Measurements from ENCODE around the gene SPTBN1.
A peak's percentile ranks its signal among the peaks of the same experiment; 100 is the strongest.

SPTBN1 gene

DNA sequence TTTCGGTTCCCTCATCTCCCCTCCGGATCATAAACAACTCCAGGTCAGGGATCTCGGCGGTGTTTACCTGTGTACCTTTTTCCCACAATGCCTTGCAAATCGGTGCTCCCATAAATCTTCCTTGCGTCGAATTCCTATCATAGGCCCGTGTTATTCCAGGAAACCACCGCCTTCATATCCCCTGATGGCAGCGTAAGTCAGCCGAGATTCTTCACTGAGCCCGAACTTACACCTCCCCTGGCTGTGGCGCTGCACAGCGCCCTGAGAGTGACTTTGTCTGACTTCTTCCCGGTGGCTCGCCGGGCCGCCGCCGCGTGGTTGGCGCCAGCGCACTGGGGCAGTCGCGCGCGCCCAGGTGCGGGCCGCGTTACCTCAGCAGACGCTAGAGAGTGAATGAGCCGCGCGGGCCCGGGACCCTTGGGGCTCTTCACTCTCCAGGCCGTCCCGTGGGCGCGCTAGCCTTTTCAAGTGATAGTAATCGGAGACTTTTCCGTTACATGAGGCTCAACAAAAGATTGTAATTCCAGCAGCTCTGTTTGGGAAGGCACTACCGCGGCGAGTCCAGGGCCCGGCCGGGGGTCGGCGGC lies 101.6 kb downstream of the SPTBN1 start:
- DNase-seq: peak; percentile 59 to 72

DNA sequence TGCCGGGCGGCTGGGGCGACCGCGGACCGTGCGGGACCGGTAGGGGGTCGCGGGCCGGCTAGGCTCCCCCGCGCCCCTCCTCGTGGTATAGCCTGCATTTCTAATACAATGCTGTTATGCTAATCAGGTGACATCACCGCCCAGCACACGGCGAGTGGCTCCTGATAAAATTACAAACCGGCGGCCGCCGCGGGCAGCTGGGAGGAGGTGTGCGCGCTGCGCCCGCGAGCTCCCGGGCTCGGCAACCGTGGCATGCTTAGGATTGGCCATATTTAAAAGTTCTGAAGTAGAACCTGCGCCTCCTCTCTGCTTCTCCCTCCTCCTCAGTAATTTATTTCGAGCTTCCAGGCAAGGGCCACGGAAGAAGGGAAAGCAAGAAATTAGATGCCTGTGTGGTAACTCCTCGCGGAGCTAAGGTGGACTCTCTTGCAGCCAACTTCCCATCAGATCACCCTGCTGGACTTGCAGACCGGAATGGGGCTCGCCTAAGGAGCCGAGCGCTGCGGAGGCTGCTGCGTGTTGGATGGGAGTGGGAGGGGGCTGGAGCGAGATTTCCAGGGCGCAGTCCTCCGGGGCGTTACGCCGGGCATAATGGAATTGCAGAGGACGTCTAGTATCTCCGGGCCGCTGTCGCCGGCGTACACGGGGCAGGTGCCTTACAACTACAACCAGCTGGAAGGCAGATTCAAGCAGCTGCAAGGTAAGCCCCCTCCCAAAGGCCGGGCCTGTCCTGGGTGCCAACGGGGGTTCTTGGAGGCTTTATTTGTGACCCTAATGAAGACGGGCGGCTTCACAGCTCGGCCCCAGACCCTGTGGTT lies 102.3 kb downstream of the SPTBN1 start:
- peak; percentile 69 to 75 for DNase-seq

DNA sequence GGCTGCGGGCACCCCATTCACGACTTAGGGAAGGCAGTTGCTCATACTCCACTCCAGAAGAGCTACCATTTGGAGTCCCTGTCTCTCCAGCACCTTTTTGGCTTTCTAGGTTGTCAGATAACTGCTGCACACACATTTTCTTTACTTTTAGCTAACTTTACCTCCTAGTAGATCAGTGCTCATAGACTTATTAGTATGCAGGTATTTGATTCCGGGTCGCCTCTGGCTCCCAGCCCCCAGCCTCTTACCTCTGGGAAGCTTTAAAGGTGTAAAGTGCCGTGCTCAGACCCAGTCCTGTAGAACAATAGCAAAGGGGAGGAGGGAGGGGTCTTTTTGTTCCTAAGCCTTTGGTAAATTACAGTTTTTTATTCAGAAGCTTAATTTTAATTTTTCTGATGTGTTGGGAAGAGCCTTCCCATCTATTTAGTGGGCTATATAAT lies 102.9 kb downstream of the SPTBN1 start:
- DNase-seq: peak in 1 of 2 experiments; percentile 37

DNA sequence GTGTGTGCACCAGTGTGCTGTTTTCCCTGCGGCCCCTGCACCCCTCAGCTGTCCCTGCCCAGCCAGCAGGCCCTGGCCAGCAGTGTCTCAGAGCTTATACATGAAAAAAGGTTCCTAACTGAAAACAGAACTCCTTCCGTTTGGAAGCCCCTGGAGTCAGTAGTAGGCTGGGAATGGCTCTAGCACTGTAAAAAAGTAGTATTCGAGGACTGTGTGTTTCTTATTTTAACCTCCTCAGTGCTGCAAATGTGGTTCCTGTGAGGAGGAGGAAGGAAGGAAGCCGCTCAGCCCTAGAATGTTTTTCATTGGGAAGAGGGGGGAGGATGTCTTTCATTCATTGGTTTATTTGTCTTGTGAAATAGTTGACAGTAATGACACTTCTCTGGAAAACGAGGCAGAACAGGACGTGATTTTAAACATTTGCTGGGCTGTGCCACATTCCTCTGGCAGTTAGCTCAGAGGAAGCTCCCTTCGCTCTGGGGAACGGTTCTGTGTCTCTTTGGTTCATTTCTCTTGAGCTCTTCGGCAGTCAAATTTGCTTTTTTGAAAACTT lies 103.5 kb downstream of the SPTBN1 start:
- peak in 1 of 2 experiments; percentile 37 for DNase-seq

DNA sequence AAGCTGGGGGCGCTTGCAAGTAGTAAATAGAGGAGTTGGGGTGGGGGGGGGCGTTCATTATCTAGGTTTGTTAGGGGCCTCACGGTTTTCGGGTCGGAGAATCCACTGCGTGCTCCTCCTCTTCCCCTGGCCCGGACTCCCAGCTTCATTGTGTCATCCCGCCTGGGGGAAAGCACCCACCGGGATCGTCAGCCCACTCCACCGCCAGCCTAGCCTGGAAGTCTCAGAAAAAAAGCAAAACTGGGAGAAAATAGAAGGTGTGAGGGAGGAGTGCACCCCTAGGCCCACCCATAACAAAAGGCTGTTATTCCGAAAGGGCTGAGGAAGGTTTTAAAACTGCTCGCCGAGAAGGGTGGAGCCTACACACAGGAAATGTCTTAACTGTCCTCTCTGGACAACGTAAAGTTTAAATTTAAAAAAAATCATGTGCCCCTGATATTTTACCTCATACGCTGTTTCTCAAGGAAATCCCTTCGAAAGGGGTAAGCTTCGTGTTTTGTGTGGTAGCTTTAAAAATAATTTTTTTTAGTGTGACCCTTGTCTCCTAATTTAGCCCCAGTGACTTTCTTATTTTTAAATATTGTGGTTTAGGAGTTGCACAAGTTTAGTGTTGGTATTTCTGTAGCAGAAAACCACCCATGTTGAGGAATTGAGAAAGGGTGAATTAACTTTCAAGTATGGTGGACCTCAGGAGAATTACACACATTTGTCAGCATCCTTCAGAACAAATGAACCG lies 104.2 kb downstream of the SPTBN1 start:
- no peak for DNase-seq

DNA sequence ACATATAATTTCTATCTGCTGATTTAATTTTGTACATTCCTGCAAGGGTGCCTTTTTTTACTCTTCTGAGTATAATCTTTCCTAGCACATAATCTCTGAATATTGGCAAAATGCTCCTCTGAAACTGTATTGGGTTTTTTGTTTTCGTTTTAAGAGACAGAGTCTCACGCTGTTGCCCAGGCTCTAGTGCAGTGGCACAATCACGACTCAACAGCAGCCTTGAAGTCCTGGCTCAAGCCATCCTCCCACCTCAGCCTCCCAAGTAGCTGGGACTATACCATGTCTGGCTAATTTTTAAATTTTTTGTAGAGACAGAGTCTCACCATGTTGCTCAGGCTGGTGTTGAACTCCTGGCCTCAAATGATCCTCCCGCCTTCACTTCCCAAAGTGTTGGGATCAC lies 104.9 kb downstream of the SPTBN1 start:
- no peak for DNase-seq

DNA sequence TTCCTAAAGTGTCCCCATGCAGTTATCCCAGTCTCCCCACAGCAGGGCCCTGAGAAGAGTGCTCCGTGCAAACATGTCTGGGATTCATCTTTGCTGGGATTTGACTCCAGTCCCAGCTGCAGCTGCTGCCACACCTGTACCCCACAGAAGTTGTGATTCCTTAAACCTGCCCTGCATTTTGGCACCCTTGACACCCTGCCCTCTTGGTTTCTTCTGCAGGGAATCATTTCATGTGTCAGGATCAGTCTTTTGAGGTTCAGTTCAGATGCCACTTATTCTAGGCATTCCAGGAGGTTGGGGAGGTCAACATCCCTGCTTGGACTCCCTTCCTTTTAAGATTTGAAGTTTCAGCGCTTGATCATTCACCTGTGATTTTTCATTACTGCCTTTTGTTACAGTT lies 108.3 kb downstream of the SPTBN1 start:
- DNase-seq: no peak

DNA sequence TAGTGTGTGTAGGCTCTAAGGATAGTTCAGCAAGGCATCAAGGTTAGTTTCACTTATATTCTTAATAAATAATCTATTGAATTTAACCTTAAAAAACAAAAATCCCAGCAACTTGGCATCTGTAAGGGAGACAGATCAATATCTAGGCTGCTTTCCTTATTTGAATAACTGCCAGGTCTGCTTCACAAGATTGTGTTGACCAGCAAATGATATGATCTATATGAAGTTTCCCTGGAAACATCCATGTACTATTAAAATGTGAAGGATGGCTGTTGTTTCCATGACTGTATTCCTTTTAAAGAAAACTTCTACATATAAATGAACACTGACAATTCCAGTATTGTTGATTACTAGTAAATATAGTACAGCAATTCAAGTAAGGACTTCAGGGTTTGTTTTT lies 109.4 kb downstream of the SPTBN1 start:
- DNase-seq: no peak

DNA sequence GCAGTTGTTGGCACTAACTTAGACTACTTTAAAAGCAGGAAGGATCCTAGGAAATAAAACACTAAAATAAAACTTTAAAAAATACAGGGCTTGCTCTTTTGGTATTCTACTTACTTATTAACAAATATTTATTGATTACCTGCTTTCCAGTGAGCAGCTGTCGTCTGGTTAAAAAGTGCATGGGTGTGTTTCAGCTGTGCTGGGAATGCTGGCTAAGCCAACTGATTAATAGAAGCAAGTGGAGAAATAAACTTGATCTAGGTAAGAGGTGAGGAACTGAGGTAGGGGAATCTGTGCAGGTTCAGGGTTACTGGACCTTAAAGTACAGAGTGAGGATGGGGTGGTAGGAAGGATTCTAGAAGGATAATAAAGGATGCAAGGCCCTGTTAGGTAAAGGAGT lies 110.8 kb downstream of the SPTBN1 start:
- no peak for DNase-seq

DNA sequence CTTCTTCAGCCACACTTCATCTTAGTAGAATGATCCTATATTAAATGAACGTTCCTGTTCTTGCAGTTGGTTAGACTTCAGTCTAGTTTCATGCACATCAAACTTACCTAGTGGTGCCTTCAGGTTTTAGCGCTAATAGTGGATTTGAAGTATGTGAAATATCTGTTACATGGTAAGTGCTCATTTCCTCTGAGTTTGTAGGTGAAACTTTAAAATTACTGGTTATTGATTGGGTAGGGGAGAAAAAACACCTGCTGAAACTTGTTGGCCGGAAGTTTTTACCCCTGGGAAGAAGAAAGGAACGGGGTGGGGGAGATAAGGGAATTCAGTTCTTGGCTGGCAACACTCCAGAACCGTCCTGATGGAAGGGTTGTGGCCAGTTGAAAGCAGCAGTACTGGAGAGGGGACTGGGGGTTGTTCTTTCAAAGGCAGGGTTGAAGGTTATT lies 112.8 kb downstream of the SPTBN1 start:
- DNase-seq: no peak

DNA sequence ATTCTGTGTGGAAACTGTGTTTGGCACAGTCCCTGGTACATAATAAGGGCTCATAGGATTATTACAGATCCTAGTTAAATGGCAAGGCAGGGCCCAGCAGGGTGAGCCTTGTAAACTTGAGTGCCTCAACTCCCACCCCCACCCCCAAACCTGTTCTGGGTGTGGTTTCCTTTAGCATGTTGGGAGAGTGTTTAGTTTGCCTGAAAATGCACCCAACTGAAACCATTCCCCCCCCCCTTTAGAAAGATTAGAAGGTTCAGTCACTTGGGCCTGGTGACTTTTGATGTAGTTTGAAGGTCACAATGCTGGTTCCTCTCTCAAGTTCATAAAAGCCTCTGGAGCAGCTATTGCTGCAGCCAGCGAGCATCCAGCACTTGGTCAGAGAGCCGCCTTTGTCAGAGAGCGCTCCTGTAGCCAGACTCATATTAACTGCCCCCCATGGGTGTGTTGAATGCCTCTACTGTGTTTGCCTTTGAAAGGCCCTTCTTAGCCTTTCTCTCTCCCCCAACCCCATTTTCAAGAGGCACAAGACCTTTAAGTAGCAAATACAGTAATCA lies 113.7 kb downstream of the SPTBN1 start:
- DNase-seq: no peak

DNA sequence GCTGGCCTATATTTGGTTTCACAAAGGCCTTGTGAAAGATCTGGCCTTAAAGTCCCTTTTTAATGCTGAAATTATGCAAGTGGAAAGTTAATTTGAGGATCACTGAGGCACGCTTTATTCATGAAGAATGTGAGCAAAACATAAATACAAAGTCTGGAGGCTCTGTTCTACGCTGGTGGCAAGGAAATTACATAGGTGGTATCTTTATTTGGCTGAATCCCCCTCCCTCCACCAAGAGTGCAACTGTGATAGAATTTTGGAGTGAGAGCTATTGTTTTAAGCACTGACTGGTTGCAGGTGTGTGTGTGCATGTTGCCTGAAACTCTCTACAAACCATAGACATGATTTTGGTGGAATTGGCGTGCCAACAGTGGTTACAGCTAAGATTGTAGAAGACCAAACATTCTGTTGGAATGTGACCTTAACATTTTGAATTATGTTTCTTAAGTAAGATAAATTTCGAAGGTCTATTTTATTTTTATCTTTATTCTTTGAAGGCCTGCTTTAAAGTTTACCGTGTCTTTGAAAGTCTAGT lies 114.3 kb downstream of the SPTBN1 start:
- DNase-seq: no peak

DNA sequence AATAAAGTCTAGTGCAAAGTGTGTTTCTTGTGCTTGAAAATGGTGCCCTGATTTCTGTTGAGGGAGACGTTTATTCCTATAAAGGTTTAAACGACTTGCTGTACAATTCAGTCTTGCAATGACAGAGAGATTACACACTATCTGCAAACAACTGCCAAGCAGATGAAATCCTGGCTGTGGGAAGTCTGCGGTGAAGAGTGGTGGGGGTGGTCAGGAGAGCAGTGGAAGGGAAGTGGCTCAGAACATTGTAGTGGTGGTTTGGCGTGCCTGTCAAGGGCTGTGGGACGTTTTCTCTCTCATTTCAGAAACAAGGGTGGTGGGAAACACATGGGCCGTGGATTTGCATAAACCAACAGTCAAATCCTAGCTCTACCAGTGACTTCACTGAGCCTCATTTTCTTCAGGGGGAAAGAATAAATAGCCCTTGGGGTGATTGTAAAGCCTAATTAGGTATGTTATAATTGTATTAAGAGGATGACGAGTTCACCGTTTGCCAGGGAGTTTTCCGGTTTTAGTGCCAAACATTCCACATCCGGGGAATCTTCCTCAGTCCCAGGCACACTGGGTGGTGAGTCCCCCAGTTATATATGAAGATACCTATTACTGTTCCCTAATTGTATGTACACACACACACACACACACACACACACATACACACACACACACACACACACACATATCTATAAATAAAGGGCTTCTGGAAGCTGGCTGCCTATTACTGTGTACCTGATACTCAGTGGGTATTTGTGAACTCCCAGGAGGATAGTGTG lies 115.0 kb downstream of the SPTBN1 start:
- DNase-seq: no peak

DNA sequence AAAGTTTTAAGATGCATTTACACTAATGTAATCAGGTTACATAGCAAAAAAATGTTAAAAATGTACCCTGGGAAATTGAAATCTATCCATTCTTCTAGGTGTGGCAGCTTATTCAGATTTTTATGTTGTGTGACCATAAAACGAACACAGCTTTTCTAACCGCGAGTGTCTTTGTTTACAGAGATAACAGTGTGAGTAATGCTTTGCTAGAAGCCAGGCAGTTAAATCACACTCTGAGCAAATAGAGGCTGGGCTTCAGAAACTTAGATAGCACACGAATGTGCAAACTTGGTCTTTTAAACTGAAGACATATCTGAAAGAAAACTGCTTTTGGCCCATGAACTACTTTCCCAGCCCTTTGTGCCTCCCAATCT lies 116.1 kb downstream of the SPTBN1 start:
- no peak for DNase-seq

DNA sequence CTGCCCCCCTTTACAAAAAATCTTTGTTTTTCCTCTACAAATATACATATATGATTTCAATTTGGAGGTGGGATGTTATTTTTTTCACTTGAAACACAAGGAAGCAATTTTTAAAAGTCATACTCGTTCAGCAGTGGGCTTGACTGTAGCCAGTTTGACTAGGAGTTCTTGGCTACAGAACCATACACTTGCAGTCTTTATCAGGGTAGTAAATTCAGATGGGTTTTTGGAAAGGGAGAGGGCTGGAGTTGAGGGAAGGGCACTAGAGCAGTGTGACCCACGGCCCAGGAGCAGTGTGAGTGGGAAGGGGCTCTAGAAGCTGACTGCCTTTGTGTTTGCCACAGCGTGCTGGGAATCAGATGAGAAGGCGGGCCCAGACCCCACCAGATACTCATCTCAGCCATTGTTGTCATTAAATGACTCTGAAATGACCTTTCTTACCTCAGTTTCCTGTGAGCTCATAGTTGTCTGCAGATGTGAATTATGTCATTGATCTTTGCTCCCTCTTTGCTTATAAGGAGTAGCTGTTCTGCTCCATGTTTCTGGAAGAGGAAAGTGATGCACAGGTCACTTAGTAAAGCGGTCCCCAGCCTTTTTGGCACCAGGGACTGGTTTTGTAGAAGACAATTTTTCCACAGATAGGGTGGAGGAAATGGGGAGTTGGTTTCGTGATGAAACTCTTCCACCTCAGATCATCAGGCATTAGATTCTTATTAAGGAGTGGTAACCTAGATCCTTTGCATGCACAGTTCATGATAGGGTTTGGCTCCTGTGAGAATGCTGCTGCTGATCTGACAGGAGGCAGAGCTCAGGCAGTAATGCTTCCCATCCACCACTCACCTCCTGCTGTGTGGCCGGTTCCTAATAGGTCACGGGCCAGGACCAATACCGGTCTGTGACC lies 116.8 kb downstream of the SPTBN1 start:
- no peak for DNase-seq

DNA sequence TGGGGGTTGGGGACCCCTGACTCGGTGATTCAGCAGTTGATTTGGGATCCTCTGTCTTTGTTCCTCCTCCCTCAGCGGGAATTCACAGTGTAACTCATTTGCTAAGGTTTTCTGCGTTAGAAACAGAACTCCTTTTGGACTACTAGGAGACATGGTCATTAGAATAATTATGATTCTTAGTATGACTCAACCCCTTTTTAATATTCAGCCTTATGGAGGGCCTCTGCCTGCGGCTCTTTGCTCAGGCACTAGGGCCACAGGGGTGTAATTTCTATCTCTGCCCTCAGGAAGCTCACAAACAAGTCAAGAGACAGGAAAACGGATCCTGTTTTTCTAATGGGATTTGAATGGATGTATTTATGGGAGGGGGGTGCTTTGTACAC lies 117.4 kb downstream of the SPTBN1 start:
- DNase-seq: no peak

DNA sequence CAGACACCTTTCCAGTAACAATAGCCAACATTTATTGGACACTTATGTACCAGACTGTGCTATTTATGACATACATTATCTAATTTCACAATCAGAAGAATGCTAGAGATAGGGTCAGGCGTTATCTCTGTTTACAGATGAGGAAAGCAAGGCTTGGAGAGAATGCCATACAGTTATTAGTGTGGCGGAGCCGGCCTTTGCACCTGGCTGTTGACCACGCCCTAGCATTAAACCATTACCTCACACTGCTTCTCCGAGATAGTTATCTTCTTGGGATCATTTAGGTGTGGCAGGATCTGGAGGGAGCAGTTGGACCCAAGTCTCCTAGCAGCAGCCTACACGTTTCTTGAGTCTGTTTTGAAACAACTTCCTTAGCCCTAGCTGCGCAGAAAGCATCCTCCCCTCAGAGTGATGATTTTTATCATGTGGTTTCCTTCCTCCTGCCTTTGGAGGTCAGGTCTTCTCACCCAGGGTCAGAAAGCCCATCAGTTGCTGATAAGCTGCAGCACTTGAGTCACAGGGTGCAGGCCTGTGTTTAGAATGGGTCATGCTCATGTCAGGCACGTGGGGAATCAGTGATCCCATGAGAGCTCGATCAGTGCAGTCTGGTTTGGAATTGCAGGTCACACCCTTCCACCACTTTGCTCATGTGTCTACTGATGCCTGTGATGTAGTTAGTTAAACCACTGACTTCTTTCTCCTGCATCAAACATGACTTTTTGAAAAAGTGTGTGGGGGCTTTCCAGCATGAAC lies 118.2 kb downstream of the SPTBN1 start:
- DNase-seq: no peak

DNA sequence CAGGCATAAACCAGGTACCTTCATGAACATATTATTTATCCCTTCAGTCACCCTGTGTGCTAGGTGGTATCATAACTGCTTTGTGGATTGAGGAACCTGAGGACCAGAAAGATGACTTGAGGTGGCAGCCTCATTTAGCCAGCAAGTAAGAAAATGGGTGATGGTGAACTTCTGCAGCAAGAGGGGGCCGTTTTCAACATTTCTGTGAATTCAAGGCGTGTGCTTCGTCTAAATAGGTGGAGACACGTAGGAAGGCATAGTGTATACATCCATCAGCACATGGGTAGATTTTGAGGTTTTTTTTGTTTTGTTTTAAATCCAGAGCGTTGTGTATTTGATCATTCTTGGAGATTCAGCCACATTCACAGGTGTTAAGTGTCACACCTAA lies 118.7 kb downstream of the SPTBN1 start:
- no peak for DNase-seq

DNA sequence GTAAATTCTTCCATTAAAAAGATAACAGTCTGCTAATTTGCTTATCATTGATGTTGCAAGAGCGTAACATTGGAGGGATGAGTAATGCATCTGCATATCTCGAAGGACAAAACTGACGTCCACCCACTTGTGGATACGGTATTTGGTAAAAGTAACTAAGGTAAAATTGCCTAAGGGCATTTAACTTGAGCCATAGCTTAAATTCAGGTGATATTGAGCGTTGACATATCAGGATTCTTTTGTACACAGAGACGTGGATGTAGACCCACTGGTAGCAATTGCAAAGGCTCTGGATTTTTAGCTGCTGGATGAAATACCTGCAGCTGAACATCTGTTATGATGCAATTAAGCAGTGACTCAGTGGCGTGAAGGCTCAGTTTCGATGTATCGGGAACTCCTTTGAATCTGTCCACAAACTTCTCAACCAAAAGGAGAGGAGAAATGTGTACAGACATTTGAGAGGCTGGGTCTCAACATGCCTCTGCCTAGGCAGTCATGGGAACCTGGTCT lies 119.3 kb downstream of the SPTBN1 start:
- DNase-seq: no peak

DNA sequence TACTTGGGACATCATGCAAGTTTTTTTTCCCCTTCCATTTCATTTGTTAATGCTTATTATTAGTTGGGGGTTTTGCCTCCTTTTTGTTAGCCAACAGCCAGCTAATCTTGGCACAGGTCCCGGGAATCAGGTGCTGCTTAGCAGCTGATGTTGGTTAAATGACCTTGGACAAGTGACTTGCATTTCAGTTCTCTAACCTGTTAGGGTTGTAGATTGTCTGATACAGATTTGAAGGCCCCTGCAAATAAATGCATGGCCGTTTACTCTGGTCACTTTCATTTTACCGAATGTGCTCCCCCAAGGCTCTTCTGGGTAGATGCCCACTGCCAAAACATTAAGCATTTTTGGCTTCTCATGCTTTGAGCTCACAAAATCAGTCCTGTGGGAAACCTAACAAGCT lies 120.9 kb downstream of the SPTBN1 start:
- peak in 1 of 2 experiments; percentile 48 for DNase-seq

Data from NCI-H524 (cell line).